HK-2 (cell line): ENCODE measurements around the gene DSCAM.
"Not testable (repeated sequence)": the region's sequence is repeated elsewhere in the genome, so short reads cannot be mapped to it uniquely, and the experiment has no call there.

ENCODE experiments used
- DNase-seq: peaks from one replicate; pipeline ENCODE4 v3.0.0-alpha.2; 2018; ENCODE audit not compliant: unreplicated experiment

DSCAM gene

GRCh38 chr21:40461008-40461407, 385.9 kb downstream of the DSCAM start:
- DNase-seq = no peak

GRCh38 chr21:40457741-40458140, 389.2 kb downstream of the DSCAM start:
- DNase-seq = no peak

GRCh38 chr21:40454057-40454456, 392.9 kb downstream of the DSCAM start:
- DNase-seq = no peak

GRCh38 chr21:40453183-40453582, 393.8 kb downstream of the DSCAM start:
- DNase-seq = no peak

- DNase-seq = no peak
Measured at GRCh38 chr21:40452548-40452947, 394.4 kb downstream of the DSCAM start.

- DNase-seq = no peak
Measured at GRCh38 chr21:40447016-40447415, 399.9 kb downstream of the DSCAM start.

GRCh38 chr21:40445349-40445921, 401.5 kb downstream of the DSCAM start:
- no peak for DNase-seq

GRCh38 chr21:40439581-40439980, 407.4 kb downstream of the DSCAM start:
- not testable (repeated sequence) for DNase-seq

- no peak for DNase-seq
Measured at GRCh38 chr21:40438616-40439015, 408.3 kb downstream of the DSCAM start.

GRCh38 chr21:40436261-40436660, 410.7 kb downstream of the DSCAM start:
- no peak for DNase-seq

- no peak for DNase-seq
Measured at GRCh38 chr21:40433538-40433937, 413.4 kb downstream of the DSCAM start.

- DNase-seq = no peak
Measured at GRCh38 chr21:40425981-40426380, 421.0 kb downstream of the DSCAM start.

- DNase-seq = no peak
Measured at GRCh38 chr21:40422896-40423635, 423.9 kb downstream of the DSCAM start.

- DNase-seq = no peak
Measured at GRCh38 chr21:40421121-40421520, 425.8 kb downstream of the DSCAM start.

GRCh38 chr21:40416572-40416971, 430.4 kb downstream of the DSCAM start:
- DNase-seq = no peak

- DNase-seq = no peak
Measured at GRCh38 chr21:40408561-40408960, 438.4 kb downstream of the DSCAM start.

GRCh38 chr21:40404396-40404800, 442.6 kb downstream of the DSCAM start:
- no peak for DNase-seq

GRCh38 chr21:40402884-40403582, 443.9 kb downstream of the DSCAM start:
- DNase-seq = no peak

- no peak for DNase-seq
Measured at GRCh38 chr21:40395732-40396131, 451.2 kb downstream of the DSCAM start.

- no peak for DNase-seq
Measured at GRCh38 chr21:40393066-40393465, 453.9 kb downstream of the DSCAM start.

- DNase-seq = no peak
Measured at GRCh38 chr21:40388046-40388445, 458.9 kb downstream of the DSCAM start.

- DNase-seq = no peak
Measured at GRCh38 chr21:40386981-40387747, 459.8 kb downstream of the DSCAM start.
